ENCODE data around the gene VASP.

DNA sequence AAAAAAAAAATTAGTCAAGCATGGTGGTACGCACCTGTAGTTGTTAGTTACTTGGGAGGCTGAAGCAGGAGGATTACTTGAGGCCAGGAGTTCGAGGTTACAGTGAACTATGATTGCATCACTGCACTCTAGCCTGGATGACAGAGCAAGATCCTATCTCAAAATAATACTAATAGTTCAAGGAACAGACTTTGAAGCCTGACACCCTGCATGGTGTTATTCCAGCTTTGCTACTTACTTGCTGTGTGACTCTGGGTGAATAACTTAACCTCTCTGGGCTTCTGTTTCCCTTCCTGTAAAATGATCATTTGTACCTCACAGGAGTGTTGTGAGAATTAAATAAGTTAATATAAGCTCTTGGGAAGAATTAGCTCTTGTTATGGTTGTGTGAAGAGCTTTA lies 43.0 kb upstream of the VASP start:
- TF ChIP-seq ZNF317 (CRISPR knock-in tag; IDR thresholded peaks at IDR 0.05) (no peak), ZSCAN29 (CRISPR knock-in tag; conservative IDR thresholded peaks at IDR 0.05) (no peak), POLR2A (IDR thresholded peaks at IDR 0.05; ENCODE audit: insufficient read depth in 1 of 2, low read depth in 2 of 2, low read length in 2 of 2) (no peak), GATAD2A (CRISPR knock-in tag; IDR thresholded peaks at IDR 0.05) (no peak), ZNF572 (CRISPR knock-in tag; IDR thresholded peaks at IDR 0.05) (no peak), ZNF589 (CRISPR knock-in tag; conservative IDR thresholded peaks at IDR 0.05) (no peak), GATA4 (IDR thresholded peaks at IDR 0.05; ENCODE audit: borderline replicate concordance, low read depth) (no peak), ZNF792 (CRISPR knock-in tag; IDR thresholded peaks at IDR 0.05) (no peak), ZNF160 (CRISPR knock-in tag; IDR thresholded peaks at IDR 0.05) (no peak), FOXJ3 (CRISPR knock-in tag; IDR thresholded peaks at IDR 0.05; ENCODE audit: borderline replicate concordance) (no peak), ZSCAN25 (CRISPR knock-in tag; IDR thresholded peaks at IDR 0.05) (no peak)
- TF ChIP-seq, protein P1, sequence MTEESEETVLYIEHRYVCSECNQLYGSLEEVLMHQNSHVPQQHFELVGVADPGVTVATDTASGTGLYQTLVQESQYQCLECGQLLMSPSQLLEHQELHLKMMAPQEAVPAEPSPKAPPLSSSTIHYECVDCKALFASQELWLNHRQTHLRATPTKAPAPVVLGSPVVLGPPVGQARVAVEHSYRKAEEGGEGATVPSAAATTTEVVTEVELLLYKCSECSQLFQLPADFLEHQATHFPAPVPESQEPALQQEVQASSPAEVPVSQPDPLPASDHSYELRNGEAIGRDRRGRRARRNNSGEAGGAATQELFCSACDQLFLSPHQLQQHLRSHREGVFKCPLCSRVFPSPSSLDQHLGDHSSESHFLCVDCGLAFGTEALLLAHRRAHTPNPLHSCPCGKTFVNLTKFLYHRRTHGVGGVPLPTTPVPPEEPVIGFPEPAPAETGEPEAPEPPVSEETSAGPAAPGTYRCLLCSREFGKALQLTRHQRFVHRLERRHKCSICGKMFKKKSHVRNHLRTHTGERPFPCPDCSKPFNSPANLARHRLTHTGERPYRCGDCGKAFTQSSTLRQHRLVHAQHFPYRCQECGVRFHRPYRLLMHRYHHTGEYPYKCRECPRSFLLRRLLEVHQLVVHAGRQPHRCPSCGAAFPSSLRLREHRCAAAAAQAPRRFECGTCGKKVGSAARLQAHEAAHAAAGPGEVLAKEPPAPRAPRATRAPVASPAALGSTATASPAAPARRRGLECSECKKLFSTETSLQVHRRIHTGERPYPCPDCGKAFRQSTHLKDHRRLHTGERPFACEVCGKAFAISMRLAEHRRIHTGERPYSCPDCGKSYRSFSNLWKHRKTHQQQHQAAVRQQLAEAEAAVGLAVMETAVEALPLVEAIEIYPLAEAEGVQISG (CRISPR knock-in tag; IDR thresholded peaks at IDR 0.05): no peak
- TF ChIP-seq, protein P2, sequence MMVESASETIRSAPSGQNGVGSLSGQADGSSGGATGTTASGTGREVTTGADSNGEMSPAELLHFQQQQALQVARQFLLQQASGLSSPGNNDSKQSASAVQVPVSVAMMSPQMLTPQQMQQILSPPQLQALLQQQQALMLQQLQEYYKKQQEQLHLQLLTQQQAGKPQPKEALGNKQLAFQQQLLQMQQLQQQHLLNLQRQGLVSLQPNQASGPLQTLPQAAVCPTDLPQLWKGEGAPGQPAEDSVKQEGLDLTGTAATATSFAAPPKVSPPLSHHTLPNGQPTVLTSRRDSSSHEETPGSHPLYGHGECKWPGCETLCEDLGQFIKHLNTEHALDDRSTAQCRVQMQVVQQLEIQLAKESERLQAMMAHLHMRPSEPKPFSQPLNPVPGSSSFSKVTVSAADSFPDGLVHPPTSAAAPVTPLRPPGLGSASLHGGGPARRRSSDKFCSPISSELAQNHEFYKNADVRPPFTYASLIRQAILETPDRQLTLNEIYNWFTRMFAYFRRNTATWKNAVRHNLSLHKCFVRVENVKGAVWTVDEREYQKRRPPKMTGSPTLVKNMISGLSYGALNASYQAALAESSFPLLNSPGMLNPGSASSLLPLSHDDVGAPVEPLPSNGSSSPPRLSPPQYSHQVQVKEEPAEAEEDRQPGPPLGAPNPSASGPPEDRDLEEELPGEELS (CRISPR knock-in tag; IDR thresholded peaks at IDR 0.05): no peak
